Right lobe of liver (tissue), 4 donors: ENCODE measurements around the gene CDRT15.

Experiments used
- POLR2A ChIP-seq: fragments of 450-650 bp; IDR thresholded peaks from one replicate; pipeline ENCODE4 v1.6.1; 2017; ENCODE audit warnings: antibody characterized with exemption, mild to moderate bottlenecking
- TF ChIP-seq, protein P1 (sequence below), 4 donors: fragments of 200-600 bp in 3 of 4; fragments of 450-650 bp in 1 of 4; IDR thresholded peaks; one replicate each; pipeline versions ENCODE4 v1.5.1 to v1.8.0; 2016 to 2022; ENCODE audit warnings: antibody characterized with exemption in 4 of 4, mild to moderate bottlenecking in 2 of 4
- donor health status: DM: no; HTN: no; CAD: no.
- donor health status: DM: no; HTN: no; CAD: no.
- donor health status: DM: no; HTN: yes; CAD: no.

- TF ChIP-seq, protein P1, sequence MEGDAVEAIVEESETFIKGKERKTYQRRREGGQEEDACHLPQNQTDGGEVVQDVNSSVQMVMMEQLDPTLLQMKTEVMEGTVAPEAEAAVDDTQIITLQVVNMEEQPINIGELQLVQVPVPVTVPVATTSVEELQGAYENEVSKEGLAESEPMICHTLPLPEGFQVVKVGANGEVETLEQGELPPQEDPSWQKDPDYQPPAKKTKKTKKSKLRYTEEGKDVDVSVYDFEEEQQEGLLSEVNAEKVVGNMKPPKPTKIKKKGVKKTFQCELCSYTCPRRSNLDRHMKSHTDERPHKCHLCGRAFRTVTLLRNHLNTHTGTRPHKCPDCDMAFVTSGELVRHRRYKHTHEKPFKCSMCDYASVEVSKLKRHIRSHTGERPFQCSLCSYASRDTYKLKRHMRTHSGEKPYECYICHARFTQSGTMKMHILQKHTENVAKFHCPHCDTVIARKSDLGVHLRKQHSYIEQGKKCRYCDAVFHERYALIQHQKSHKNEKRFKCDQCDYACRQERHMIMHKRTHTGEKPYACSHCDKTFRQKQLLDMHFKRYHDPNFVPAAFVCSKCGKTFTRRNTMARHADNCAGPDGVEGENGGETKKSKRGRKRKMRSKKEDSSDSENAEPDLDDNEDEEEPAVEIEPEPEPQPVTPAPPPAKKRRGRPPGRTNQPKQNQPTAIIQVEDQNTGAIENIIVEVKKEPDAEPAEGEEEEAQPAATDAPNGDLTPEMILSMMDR (IDR thresholded peaks at IDR 0.05): no peak
- no peak for TF ChIP-seq POLR2A
Observed at GRCh38 chr17:14206891-14207290, 29.8 kb downstream of the CDRT15 start.
